Measurements from ENCODE around the gene SPOCK1.

DNA sequence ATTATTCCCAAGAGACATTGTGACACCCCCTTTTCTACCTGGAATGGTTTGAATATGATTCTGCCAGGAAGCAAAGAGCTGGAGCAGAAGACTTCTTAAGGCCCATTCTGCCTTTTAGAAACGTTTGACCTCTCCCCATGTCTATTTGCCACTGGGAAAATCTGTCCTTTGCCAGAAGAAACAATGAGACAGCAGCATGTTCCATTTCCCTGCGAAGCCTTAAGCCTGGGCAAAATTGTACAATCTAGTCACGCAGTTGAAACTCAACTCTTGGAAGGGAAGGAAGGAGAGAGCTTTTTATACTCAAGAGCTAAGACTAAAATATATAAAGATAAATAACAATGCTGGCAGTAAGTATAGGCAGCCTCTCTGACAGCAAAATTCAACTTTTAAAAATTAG is 22.1 kb upstream of the SPOCK1 start:
- TF ChIP-seq, protein P1, sequence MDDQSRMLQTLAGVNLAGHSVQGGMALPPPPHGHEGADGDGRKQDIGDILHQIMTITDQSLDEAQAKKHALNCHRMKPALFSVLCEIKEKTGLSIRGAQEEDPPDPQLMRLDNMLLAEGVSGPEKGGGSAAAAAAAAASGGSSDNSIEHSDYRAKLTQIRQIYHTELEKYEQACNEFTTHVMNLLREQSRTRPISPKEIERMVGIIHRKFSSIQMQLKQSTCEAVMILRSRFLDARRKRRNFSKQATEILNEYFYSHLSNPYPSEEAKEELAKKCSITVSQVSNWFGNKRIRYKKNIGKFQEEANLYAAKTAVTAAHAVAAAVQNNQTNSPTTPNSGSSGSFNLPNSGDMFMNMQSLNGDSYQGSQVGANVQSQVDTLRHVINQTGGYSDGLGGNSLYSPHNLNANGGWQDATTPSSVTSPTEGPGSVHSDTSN (IDR thresholded peaks at IDR 0.05): no peak
- TF ChIP-seq HOXB13 (CRISPR knock-in tag; IDR thresholded peaks at IDR 0.05; ENCODE audit: low read depth): no peak
- TF ChIP-seq, protein P2, sequence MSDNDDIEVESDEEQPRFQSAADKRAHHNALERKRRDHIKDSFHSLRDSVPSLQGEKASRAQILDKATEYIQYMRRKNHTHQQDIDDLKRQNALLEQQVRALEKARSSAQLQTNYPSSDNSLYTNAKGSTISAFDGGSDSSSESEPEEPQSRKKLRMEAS (IDR thresholded peaks at IDR 0.05): no peak
- TF ChIP-seq, protein P3, sequence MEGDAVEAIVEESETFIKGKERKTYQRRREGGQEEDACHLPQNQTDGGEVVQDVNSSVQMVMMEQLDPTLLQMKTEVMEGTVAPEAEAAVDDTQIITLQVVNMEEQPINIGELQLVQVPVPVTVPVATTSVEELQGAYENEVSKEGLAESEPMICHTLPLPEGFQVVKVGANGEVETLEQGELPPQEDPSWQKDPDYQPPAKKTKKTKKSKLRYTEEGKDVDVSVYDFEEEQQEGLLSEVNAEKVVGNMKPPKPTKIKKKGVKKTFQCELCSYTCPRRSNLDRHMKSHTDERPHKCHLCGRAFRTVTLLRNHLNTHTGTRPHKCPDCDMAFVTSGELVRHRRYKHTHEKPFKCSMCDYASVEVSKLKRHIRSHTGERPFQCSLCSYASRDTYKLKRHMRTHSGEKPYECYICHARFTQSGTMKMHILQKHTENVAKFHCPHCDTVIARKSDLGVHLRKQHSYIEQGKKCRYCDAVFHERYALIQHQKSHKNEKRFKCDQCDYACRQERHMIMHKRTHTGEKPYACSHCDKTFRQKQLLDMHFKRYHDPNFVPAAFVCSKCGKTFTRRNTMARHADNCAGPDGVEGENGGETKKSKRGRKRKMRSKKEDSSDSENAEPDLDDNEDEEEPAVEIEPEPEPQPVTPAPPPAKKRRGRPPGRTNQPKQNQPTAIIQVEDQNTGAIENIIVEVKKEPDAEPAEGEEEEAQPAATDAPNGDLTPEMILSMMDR (IDR thresholded peaks at IDR 0.05): no peak
- TF ChIP-seq, protein P4, sequence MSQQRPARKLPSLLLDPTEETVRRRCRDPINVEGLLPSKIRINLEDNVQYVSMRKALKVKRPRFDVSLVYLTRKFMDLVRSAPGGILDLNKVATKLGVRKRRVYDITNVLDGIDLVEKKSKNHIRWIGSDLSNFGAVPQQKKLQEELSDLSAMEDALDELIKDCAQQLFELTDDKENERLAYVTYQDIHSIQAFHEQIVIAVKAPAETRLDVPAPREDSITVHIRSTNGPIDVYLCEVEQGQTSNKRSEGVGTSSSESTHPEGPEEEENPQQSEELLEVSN (IDR thresholded peaks at IDR 0.05; ENCODE audit: borderline replicate concordance, low read depth): no peak
- TF ChIP-seq EP300 (IDR thresholded peaks at IDR 0.05): no peak
